HepG2 (cell line): Measurements from ENCODE around the gene TGM2. TPM values are rescaled to one million over a fixed set of nuclear protein-coding genes. Genes with fewer than 3 reads are reported as not detected.

Experiments used
- ATAC-seq: fragments of 200-7000 bp; cut with Tn5 transposase; 3 replicates; pipeline ENCODE4 v1.9.1; 2020; ENCODE audit warnings: mild to moderate bottlenecking, moderate library complexity
- BruUV-seq: library from RNA; stranded (reverse); fragments of 400-500 nt; replicated peaks from 2 replicates; lab custom pipeline; 2021; lab: Mats Ljungman, UMichigan
- CTCF ChIA-PET: fragments of 300-600 bp; formaldehyde crosslinking; extraction: SDS; loops from one replicate; lab custom pipeline; 2021; ENCODE audit warnings: low total read pairs, inconsistent platforms, low intra/inter-chr PET ratio; lab: Yijun Ruan, JAX
- POLR2A ChIA-PET: fragments of 350-600 bp; sonication (Branson Sonifier 250); formaldehyde crosslinking; loops from one replicate; lab custom pipeline; 2020; ENCODE audit warnings: antibody characterized with exemption, inconsistent platforms; lab: Yijun Ruan, JAX
- DNase-seq: peaks from one replicate; pipeline ENCODE4 v3.0.0-alpha.2; 2015; ENCODE audit warnings: low spot score
- FAIRE-seq: peaks from 3 replicates; lab custom pipeline; 2011; peaks lifted over from hg19 to GRCh38; lab: Jason Lieb, UNC
- H2AFZ ChIP-seq: one replicate; pipeline ENCODE4 v1.6.1; 2011; ENCODE audit warnings: low read length, inconsistent platforms
- H3K27ac ChIP-seq: fragments of 300-600 bp; 3 replicates; pipeline ENCODE4 v1.8.0; 2011; ENCODE audit warnings: mixed run types, mild to moderate bottlenecking, mixed read lengths, low read length, inconsistent platforms; ENCODE audit not compliant: insufficient read depth; ENCODE audit errors: extremely low read length
- H3K27me3 ChIP-seq, 2 experiments: fragments of 200-600 bp in 1 of 2; 2 replicates in 1 of 2; 3 replicates in 1 of 2; pipeline versions ENCODE4 v1.6.0 to v1.8.0; 2011; ENCODE audit warnings: low read length in 2 of 2, mild to moderate bottlenecking in 2 of 2, moderate library complexity in 2 of 2, inconsistent platforms in 1 of 2; ENCODE audit not compliant: insufficient read depth in 2 of 2, control insufficient read depth in 1 of 2
- H3K36me3 ChIP-seq, 2 experiments: fragments of 200-600 bp in 1 of 2; replicated peaks in 1 of 2; 2 replicates in 1 of 2; 3 replicates in 1 of 2; pipeline versions ENCODE4 v1.5.1 to v1.8.0; 2011; ENCODE audit warnings: low read length in 2 of 2, inconsistent platforms in 1 of 2; ENCODE audit not compliant: insufficient read depth in 2 of 2, control insufficient read depth in 1 of 2
- H3K4me1 ChIP-seq: 2 replicates; pipeline ENCODE4 v1.5.1; 2012; ENCODE audit warnings: low read length, inconsistent platforms; ENCODE audit not compliant: insufficient read depth
- H3K4me2 ChIP-seq: 2 replicates; pipeline ENCODE4 v1.6.0; 2011; ENCODE audit warnings: low read depth, low read length, inconsistent platforms
- H3K4me3 ChIP-seq, 3 experiments: fragments of 200-600 bp in 1 of 3; sonication (generic), shearing (Covaris generic) in 1 of 3; replicated peaks in 1 of 3; 2 replicates each; pipeline ENCODE4 v1.5.1; 2011 to 2016; ENCODE audit warnings: low read length in 3 of 3, inconsistent platforms in 2 of 3, low read depth in 2 of 3, mild to moderate bottlenecking in 2 of 3, control low read depth in 1 of 3, mixed read lengths in 1 of 3; ENCODE audit not compliant: insufficient read depth in 1 of 3
- H3K79me2 ChIP-seq: one replicate; pipeline ENCODE4 v1.6.1; 2011; ENCODE audit warnings: low read length, inconsistent platforms; ENCODE audit not compliant: insufficient read depth
- H3K9ac ChIP-seq: 2 replicates; pipeline ENCODE4 v1.6.0; 2011; ENCODE audit warnings: mild to moderate bottlenecking, low read depth, low read length, inconsistent platforms; ENCODE audit not compliant: insufficient read depth
- H3K9me3 ChIP-seq: 2 replicates; pipeline ENCODE4 v1.5.1; 2012; ENCODE audit warnings: mild to moderate bottlenecking, low read length
- H4K20me1 ChIP-seq: 2 replicates; pipeline ENCODE4 v1.6.0; 2011; ENCODE audit warnings: inconsistent platforms, mild to moderate bottlenecking, low read length, moderate library complexity; ENCODE audit not compliant: insufficient read depth
- ARID5B ChIP-seq: IDR thresholded peaks from 2 replicates; pipeline ENCODE4 v1.4.0; 2020; ENCODE audit warnings: mild to moderate bottlenecking, missing genetic modification reagents
- ATF7-NPFF ChIP-seq: sonication (generic); formaldehyde crosslinking; IDR thresholded peaks from 2 replicates; pipeline ENCODE4 v1.8.1; 2023; ENCODE audit warnings: mild to moderate bottlenecking, low read depth, missing genetic modification reagents, moderate library complexity
- FOXA3 ChIP-seq: IDR thresholded peaks from 2 replicates; pipeline ENCODE4 v1.6.1; 2016; ENCODE audit warnings: missing genetic modification reagents, missing compliant biosample characterization
- PHF8 ChIP-seq: sonication (generic); formaldehyde crosslinking; IDR thresholded peaks from 2 replicates; pipeline ENCODE4 v1.5.0; 2020; ENCODE audit warnings: missing genetic modification reagents
- RAD51 ChIP-seq: fragments of 450-650 bp; IDR thresholded peaks from 2 replicates; pipeline ENCODE4 v1.6.1; 2016; ENCODE audit warnings: borderline replicate concordance
- RARA ChIP-seq: IDR thresholded peaks from 2 replicates; pipeline ENCODE4 v1.6.1; 2016; ENCODE audit warnings: missing genetic modification reagents, missing compliant biosample characterization
- SOX13 ChIP-seq, 3 experiments: fragments of 450-650 bp in 1 of 3; sonication (generic) in 1 of 3; formaldehyde crosslinking in 1 of 3; IDR thresholded peaks in 2 of 3; conservative IDR thresholded peaks in 1 of 3; 2 replicates each; pipeline versions ENCODE4 v1.5.0 to v1.6.1; 2016 to 2020; ENCODE audit warnings: antibody characterized with exemption in 1 of 3, mild to moderate bottlenecking in 1 of 3, missing compliant biosample characterization in 1 of 3, missing genetic modification reagents in 1 of 3, moderate library complexity in 1 of 3
- SYNCRIP ChIP-seq: fragments of 200-400 bp; formaldehyde crosslinking; IDR thresholded peaks from 2 replicates; pipeline ENCODE4 v1.6.1; 2018; ENCODE audit warnings: mild to moderate bottlenecking, low read depth, low read length; ENCODE audit not compliant: insufficient read depth
- TCF7 ChIP-seq: sonication (generic); IDR thresholded peaks from 2 replicates; pipeline ENCODE4 v1.6.1; 2016; ENCODE audit warnings: antibody characterized with exemption, low read depth
- ZFP36L1 ChIP-seq: sonication (generic); formaldehyde crosslinking; IDR thresholded peaks from 2 replicates; pipeline ENCODE4 v1.8.0; 2022; ENCODE audit warnings: mild to moderate bottlenecking, missing genetic modification reagents, moderate library complexity
- ZNF160 ChIP-seq: sonication (generic); formaldehyde crosslinking; IDR thresholded peaks from 2 replicates; pipeline ENCODE4 v1.8.0; 2022; ENCODE audit warnings: mild to moderate bottlenecking, inconsistent platforms, missing genetic modification reagents
- ZNF7 ChIP-seq: IDR thresholded peaks from 2 replicates; pipeline ENCODE4 v1.6.1; 2016; ENCODE audit warnings: missing biosample characterization, missing genetic modification reagents
- WGBS: methylation state at CpG from one replicate; pipeline ENCODE4 v1.1.6; 2017; ENCODE audit warnings: low lambda C conversion rate; 5-methylcytosine and 5-hydroxymethylcytosine counted together
- in situ Hi-C: cut with HindIII; loops from 2 replicates; pipeline ENCODE4 v1.10.0; 2017; ENCODE audit warnings: low pct_unique_long_range_greater_than_20kb; ENCODE audit not compliant: extremely low pct_ligation_motif_present
- intact Hi-C: fragments of 100-400 bp; cut with micrococcal nuclease; formaldehyde crosslinking; loops from one replicate; pipeline ENCODE4 v1.10.0; 2022; ENCODE audit not compliant: unreplicated experiment
- polyA plus RNA-seq, 8 experiments: library from polyadenylated mRNA; depleted of rRNA in 3 of 8; stranded (reverse) in 7 of 8; unstranded in 1 of 8; fragments of >200 nt; fragmentation: Illumina TruSeq in 4 of 8; extraction: Trizol in 4 of 8; gene quantifications; 2 replicates each; pipeline versions ENCODE4 v1.2.1 to v1.2.3, GENCODE V29; 2011 to 2016; ENCODE audit warnings: low read depth in 4 of 8, missing spikeins in 1 of 8, mixed read lengths in 1 of 8; ENCODE audit not compliant: insufficient read depth in 1 of 8
- small RNA-seq, 3 experiments: library from RNA; depleted of rRNA; stranded (forward); fragments of <200 nt; gene quantifications; one replicate each; pipeline ENCODE3, GENCODE V24; 2012; ENCODE audit warnings: low read depth in 2 of 3, low replicate concordance in 1 of 3; ENCODE audit not compliant: insufficient read length in 3 of 3, insufficient read depth in 2 of 3
- total RNA-seq, 5 experiments: library from RNA; depleted of rRNA; stranded (reverse); fragments of >200 nt; fragmentation: Illumina TruSeq; extraction: Trizol; gene quantifications; 2 replicates each; pipeline ENCODE4 v1.2.3, GENCODE V29; 2016; ENCODE audit warnings: low read depth in 1 of 5

Gene TGM2
- total and polyA plus RNA-seq, 2 of the 13 experiments (the other 11 are each of a cell fraction or from before 2014, with no cell fraction given), result 4.2 to 46.4 TPM

DNA sequence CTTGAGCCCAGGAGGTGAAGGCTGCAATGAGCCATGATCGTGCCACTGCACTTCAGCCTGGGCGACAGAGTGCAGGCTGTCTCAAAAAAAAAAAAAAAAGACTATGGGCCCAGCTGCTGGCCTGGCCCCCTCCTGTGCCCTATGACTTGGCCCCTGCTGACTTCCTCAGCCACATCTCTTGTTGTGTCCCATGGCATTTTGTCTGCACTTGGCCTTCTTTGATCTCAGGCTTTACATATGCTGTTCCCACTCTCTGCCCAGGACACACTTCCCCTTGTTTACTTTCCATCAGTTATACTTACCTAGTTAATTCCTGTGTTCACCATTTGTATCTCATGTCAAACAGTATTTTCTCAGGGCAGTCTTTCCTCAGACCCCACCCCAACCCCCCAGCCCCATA, 87.0 kb downstream of the TGM2 start:
- no peak overlapping the region for H3K4me3 ChIP-seq
- ChIA-PET CTCF (no interaction called here), POLR2A (interaction anchor here (3.3 kb wide), 1 partner anchor 66 kb away, joined by 20 read pairs; no protein-coding TSS in a partner anchor)
- H3K79me2 ChIP-seq, result peaks cover 53% of the 10 kb centered on the region
- H3K4me1 ChIP-seq, result peaks cover 58% of the 10 kb centered on the region
- H3K4me2 ChIP-seq, result no peak overlapping the region
- H4K20me1 ChIP-seq, result peaks cover 6% of the 10 kb centered on the region; the same call in 1 of the 2 replicates
- H3K9me3 ChIP-seq, result no peaks in the 10 kb centered on the region
- H3K9ac ChIP-seq, result no peak overlapping the region
- WGBS, result 92% methylated on average over 2 of the region's 2 CpGs
- DNase-seq (no peak), FAIRE-seq (no peak)
- intact Hi-C loops, result loop anchor here (5.0 kb wide), 1 partner anchor 329 kb away; no protein-coding TSS in a partner anchor
- H2AFZ ChIP-seq, result no peak overlapping the region
- H3K36me3 ChIP-seq, result peaks cover 15 to 37% of the 10 kb centered on the region in 2 experiments
- H3K27ac ChIP-seq, result no peak overlapping the region
- BruUV-seq, result no TSS peak
- H3K27me3 ChIP-seq, result no peaks in the 10 kb centered on the region
- TF ChIP-seq PHF8 (CRISPR knock-in tag), result no peak
- TF ChIP-seq TCF7, result peak; percentile 54; the same call in 1 of the 2 replicates
- TF ChIP-seq SYNCRIP, result no peak
- 0 out of 2 replicates have a peak, but pooled peaks have one; percentile 44 for TF ChIP-seq ATF7-NPFF (CRISPR knock-in tag)
- peak; percentile 34 for TF ChIP-seq FOXA3 (CRISPR knock-in tag)
- TF ChIP-seq ZNF160 (CRISPR knock-in tag), result no peak
- TF ChIP-seq RAD51, result no peak
- peak; percentile 19; the same call in 1 of the 2 replicates for TF ChIP-seq ARID5B
- TF ChIP-seq RARA (CRISPR knock-in tag), result peak; percentile 47; the same call in 1 of the 2 replicates
- TF ChIP-seq SOX13 (IDR thresholded peaks at IDR 0.05), result no peak
- TF ChIP-seq SOX13 (CRISPR knock-in tag; conservative IDR thresholded peaks at IDR 0.05 in 1 of 2, IDR thresholded peaks at IDR 0.05 in 1 of 2), result 0 out of 4 replicates have a peak, but pooled peaks of 1 of the 2 experiments have one; percentile 34
- TF ChIP-seq ZNF7, result peak; percentile 40; the same call in 1 of the 2 replicates
- TF ChIP-seq ZFP36L1 (CRISPR knock-in tag), result no peak
- TF ChIP-seq, all 625 proteins: peak for 7
- no peak for ATAC-seq
- in situ Hi-C loops, result no loop called here

Small RNAs within 50 kb of the gene (small RNA-seq; reads per million reads assigned to genes)
- gene RN7SL237P, result 0 reads per million in 3 experiments

Other genes starting within 250 kb of the TGM2 start
- 39.8 and 51.7 TPM in 2 replicates for gene TTI1, start 131.8 kb downstream of the TGM2 start, total RNA-seq (2016; rRNA removed; fragmentation: Illumina TruSeq; extraction: Trizol)
- gene TTI1, start 131.8 kb downstream of the TGM2 start, polyA plus RNA-seq (2011; rRNA removed), result 21.5 and 22.9 TPM in 2 replicates
- gene RPRD1B, start 131.5 kb downstream of the TGM2 start, total RNA-seq (2016; rRNA removed; fragmentation: Illumina TruSeq; extraction: Trizol), result 41.5 and 45.6 TPM in 2 replicates
- gene RPRD1B, start 131.5 kb downstream of the TGM2 start, polyA plus RNA-seq (2011; rRNA removed), result 29.7 and 31.1 TPM in 2 replicates
- gene KIAA1755, start 95.5 kb upstream of the TGM2 start, total RNA-seq (2016; rRNA removed; fragmentation: Illumina TruSeq; extraction: Trizol), result 0.04 and 0.07 TPM in 2 replicates
- gene KIAA1755, start 95.5 kb upstream of the TGM2 start, polyA plus RNA-seq (2011; rRNA removed), result not detected in 2 replicates
- not detected in 2 replicates for gene BPI, start 138.9 kb upstream of the TGM2 start, total RNA-seq (2016; rRNA removed; fragmentation: Illumina TruSeq; extraction: Trizol)
- not detected in 2 replicates for gene BPI, start 138.9 kb upstream of the TGM2 start, polyA plus RNA-seq (2011; rRNA removed)
- 0.20 TPM in 1 of 2 replicates, not detected in the other for gene LBP, start 181.2 kb upstream of the TGM2 start, total RNA-seq (2016; rRNA removed; fragmentation: Illumina TruSeq; extraction: Trizol)
- gene LBP, start 181.2 kb upstream of the TGM2 start, polyA plus RNA-seq (2011; rRNA removed), result 0.07 and 0.26 TPM in 2 replicates